ENCODE measurements around the gene ARSG. TPM values are rescaled to one million over a fixed set of nuclear protein-coding genes. Genes with fewer than 3 reads are reported as not detected.

ARSG gene
- total and polyA plus RNA-seq, 2 of the 13 experiments (the other 11 are each of a cell fraction or from before 2014, with no cell fraction given), result 3.7 to 15.2 TPM

DNA sequence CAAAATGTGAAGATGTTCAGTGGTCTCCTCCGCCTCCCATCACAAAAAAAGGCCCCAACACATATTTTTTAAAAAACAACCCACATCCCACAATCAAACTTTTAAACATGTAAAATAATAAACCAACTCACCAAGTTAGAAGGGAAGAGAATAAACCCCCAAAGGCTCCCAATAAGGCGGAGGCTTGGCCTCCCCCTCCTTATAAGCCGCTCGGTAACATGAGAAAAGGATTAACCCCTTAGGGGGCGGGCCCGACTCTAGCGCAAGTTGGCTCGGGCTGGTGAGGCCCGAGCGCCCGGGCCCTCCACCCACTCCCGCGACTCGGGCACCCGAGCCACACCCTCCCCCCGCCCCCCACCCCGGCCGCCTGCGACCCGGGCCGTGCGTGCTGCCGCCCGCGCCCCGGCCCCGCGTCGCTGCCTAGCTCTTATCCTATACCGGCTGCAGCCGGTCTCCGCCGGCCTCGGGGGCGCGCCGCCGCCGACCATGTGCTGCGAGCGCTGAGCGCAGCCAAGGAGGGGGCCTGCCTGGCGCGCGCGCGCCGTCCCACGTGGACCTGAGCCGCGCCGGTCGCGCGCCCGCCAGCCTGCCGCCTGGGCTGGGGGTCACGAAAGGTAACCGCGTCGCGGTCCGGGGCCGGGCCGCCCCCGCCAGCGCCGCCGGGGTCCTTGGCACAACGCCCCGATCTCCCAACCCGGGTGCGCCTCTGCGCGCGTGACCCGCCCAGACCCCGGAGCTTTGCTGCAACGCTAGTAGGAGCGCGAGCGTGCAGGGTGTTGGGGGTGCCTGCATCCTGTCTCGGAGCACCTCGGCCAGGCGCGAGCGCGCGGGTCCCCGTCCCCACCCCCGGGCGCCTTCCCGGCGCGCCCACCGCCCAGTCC is at the start of gene ARSG, which contains the start of gene SLC16A6 (continued):
- TF ChIP-seq, protein P1, sequence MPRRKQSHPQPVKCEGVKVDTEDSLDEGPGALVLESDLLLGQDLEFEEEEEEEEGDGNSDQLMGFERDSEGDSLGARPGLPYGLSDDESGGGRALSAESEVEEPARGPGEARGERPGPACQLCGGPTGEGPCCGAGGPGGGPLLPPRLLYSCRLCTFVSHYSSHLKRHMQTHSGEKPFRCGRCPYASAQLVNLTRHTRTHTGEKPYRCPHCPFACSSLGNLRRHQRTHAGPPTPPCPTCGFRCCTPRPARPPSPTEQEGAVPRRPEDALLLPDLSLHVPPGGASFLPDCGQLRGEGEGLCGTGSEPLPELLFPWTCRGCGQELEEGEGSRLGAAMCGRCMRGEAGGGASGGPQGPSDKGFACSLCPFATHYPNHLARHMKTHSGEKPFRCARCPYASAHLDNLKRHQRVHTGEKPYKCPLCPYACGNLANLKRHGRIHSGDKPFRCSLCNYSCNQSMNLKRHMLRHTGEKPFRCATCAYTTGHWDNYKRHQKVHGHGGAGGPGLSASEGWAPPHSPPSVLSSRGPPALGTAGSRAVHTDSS (CRISPR knock-in tag; conservative IDR thresholded peaks at IDR 0.05), result peak; percentile 84; the same call in 1 of the 2 replicates
- TF ChIP-seq, protein P2, sequence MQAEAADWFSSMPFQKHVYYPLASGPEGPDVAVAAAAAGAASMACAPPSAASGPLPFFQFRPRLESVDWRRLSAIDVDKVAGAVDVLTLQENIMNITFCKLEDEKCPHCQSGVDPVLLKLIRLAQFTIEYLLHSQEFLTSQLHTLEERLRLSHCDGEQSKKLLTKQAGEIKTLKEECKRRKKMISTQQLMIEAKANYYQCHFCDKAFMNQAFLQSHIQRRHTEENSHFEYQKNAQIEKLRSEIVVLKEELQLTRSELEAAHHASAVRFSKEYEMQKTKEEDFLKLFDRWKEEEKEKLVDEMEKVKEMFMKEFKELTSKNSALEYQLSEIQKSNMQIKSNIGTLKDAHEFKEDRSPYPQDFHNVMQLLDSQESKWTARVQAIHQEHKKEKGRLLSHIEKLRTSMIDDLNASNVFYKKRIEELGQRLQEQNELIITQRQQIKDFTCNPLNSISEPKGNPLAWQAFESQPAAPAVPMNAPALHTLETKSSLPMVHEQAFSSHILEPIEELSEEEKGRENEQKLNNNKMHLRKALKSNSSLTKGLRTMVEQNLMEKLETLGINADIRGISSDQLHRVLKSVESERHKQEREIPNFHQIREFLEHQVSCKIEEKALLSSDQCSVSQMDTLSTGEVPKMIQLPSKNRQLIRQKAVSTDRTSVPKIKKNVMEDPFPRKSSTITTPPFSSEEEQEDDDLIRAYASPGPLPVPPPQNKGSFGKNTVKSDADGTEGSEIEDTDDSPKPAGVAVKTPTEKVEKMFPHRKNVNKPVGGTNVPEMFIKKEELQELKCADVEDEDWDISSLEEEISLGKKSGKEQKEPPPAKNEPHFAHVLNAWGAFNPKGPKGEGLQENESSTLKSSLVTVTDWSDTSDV (CRISPR knock-in tag; IDR thresholded peaks at IDR 0.05), result no peak; the same call in 1 of the 2 replicates
- TF ChIP-seq SMAD1 (CRISPR knock-in tag; IDR thresholded peaks at IDR 0.05; ENCODE audit: borderline replicate concordance, low read depth) (no peak), ATF2 (CRISPR knock-in tag; IDR thresholded peaks at IDR 0.05) (no peak), ZNF75D (CRISPR knock-in tag; IDR thresholded peaks at IDR 0.05; ENCODE audit: borderline replicate concordance) (no peak), ZNF773 (CRISPR knock-in tag; IDR thresholded peaks at IDR 0.05; ENCODE audit: borderline replicate concordance) (peak; percentile 89), DPF2 (CRISPR knock-in tag; IDR thresholded peaks at IDR 0.05; ENCODE audit: borderline replicate concordance, low read depth) (no peak), RELA (CRISPR knock-in tag; IDR thresholded peaks at IDR 0.05) (no peak), LCORL (IDR thresholded peaks at IDR 0.05) (0 out of 2 replicates have a peak, but pooled peaks have one; percentile 7), LCORL (CRISPR knock-in tag; IDR thresholded peaks at IDR 0.05) (no peak), HNF1A (IDR thresholded peaks at IDR 0.05; ENCODE audit: low read depth) (no peak), HNF1A (CRISPR knock-in tag; IDR thresholded peaks at IDR 0.05; ENCODE audit: borderline replicate concordance) (no peak; the same call in 1 of the 2 replicates), RORA (CRISPR knock-in tag; IDR thresholded peaks at IDR 0.05) (no peak), RARG (CRISPR knock-in tag; IDR thresholded peaks at IDR 0.05; ENCODE audit: low read depth) (no peak; the same call in 1 of the 2 replicates), KMT2B (CRISPR knock-in tag; IDR thresholded peaks at IDR 0.05) (no peak), JUN (CRISPR knock-in tag; IDR thresholded peaks at IDR 0.05) (no peak)
- TF ChIP-seq, protein P3, sequence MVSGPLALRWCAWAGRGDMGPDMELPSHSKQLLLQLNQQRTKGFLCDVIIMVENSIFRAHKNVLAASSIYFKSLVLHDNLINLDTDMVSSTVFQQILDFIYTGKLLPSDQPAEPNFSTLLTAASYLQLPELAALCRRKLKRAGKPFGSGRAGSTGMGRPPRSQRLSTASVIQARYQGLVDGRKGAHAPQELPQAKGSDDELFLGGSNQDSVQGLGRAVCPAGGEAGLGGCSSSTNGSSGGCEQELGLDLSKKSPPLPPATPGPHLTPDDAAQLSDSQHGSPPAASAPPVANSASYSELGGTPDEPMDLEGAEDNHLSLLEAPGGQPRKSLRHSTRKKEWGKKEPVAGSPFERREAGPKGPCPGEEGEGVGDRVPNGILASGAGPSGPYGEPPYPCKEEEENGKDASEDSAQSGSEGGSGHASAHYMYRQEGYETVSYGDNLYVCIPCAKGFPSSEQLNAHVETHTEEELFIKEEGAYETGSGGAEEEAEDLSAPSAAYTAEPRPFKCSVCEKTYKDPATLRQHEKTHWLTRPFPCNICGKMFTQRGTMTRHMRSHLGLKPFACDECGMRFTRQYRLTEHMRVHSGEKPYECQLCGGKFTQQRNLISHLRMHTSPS (CRISPR knock-in tag; IDR thresholded peaks at IDR 0.05; ENCODE audit: low read depth), result no peak; the same call in 1 of the 2 replicates
